HG02981 (cell line): Measurements from ENCODE around the gene HAO2.
"Not testable (repeated sequence)": the region's sequence is repeated elsewhere in the genome, so short reads cannot be mapped to it uniquely, and the experiment has no call there.

Experiments
- ATAC-seq: cut with Tn5 transposase; IDR thresholded peaks from one replicate; pipeline ENCODE4 v1.9.1; 2021; ENCODE audit warnings: mild to moderate bottlenecking, moderate library complexity; ENCODE audit not compliant: unreplicated experiment

Gene HAO2

DNA sequence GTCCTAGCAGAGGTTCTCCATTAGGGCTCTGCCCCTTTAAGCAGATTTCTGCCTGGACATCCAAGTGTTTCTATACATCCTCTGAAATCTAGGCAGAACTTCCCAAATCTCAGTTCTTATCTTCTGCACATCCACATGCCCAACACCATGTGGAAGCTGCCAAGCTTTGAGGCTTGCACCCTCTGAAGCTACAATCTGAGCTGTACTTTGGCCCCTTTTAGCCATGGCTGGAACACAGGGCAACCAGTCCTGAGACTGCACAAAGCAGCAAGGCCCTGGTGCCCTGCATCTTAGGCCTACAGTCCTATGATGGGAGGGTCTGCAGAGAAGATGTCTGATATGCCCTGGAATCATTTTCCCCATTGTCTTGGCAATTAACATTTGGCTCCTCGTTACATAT, 8.0 kb downstream of the HAO2 start:
- ATAC-seq, result no peak

DNA sequence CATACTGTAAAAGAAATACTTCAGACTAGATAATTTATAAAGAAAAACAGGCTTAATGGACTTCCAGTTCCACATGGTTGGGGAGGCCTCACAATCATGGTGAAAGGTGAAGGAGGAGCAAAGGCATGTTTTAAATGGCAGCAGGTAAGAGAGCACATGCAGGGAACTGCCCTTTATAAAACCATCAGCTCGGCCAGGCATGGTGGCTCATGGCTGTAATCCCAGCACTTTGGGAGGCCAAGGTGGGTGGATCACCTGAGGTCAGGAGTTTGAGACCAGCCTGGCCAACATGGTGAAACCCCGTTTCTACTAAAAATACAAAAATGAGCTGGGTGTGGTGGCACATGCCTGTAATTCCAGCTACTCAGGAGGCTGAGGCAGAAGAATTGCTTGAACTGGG, 9.0 kb downstream of the HAO2 start:
- ATAC-seq, result not testable (repeated sequence)

DNA sequence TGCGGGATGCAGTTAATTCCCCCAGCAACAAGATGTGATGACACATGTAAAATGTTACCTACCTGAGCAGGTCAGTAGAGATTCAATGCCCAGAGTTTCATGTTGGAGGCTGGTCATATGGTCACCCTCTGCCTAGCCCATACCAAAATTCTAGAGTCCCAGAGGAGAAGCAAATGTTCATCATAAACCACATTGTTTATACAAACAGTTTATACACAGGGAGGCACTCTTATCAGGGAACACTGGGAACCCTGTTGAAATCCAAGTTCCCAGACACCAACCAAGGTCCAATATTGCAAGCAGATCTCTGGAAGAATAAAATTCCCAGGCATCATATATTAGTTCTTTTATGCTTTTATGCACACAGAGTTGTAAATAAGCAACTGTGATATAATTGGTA, 10.5 kb downstream of the HAO2 start:
- ATAC-seq, result no peak

DNA sequence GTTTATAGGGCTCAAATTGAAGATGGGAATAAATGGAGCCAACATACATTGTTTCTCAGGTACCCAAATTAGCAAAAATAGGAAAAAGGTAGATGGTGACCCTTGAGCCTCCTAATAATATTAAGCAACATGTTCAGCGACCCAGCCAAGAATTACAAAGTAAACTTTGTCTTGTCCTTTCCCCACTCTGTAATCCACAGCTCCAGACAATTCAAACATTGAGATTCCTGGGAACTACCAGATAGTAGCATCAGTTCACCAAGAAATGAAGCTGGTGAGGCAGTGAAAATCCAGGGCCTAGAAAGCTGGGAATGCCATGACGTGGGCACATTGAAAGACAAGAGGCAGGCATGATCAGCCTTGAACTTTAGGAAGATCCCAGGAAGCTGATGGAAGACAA, 11.7 kb downstream of the HAO2 start:
- no peak for ATAC-seq

DNA sequence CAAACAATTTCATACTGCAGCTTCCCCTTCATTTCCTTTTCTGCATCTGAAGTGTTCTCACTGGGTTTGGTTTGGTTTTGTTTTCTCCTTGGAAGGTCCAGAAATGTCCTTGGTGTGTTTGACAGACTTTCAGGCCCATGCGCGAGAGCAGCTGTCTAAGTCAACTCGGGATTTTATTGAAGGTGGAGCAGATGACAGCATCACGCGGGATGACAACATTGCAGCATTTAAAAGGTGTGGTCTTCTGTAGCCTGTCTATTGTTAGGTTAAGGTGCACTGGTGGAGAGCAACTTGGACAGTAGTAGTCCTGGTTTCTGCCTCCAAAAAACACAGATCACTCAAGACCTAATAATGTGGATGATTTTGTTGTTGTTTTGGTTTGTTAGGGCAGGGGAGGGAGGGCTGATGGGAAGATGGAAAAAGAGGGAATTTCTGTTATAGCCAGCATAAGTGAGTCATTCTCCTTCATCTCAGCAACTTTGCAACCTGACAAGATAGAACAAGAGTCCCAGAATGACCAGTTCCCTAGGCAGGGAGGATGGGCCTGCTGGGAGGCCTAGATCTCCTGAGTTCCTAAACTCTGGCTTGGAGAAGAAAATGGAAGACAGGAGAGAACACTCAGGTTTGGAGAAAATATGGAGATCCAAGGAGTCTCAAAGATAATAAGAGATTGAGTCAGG, 12.5 kb downstream of the HAO2 start:
- ATAC-seq, result no peak

DNA sequence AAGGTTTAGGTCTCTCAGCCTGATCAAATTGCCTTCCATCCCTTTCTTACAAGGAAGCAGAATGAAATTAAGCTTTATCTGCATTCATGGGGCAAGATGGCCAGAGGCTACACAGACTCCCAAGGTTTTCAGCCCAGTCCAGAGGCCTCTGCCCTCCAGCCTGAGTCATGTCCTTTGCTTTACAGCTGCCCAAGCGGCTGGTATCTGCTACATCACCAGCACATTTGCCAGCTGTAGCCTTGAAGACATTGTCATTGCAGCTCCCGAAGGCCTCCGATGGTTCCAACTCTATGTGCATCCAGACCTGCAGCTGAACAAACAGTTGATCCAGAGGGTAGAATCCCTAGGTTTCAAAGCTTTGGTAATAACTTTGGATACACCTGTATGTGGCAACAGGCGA, 16.0 kb downstream of the HAO2 start:
- ATAC-seq, result no peak

DNA sequence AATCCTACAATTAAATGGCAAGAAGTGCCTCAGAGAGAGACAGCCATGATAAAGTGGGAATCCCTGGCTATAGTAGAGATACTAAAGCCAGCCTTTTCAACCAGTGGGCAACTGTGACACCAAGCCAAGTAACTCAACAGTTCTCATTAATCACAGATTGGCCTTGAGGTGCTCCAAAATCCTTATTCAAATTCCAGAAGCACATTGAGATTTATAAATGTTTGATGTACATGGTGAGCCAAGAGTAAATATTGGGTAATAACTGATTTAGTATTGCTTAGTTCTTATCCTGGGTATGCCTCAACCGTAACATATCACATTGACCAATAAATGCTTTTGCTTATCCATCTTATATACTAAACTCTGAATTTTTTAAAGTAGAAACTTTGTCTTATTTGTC, 17.1 kb downstream of the HAO2 start:
- ATAC-seq, result no peak

DNA sequence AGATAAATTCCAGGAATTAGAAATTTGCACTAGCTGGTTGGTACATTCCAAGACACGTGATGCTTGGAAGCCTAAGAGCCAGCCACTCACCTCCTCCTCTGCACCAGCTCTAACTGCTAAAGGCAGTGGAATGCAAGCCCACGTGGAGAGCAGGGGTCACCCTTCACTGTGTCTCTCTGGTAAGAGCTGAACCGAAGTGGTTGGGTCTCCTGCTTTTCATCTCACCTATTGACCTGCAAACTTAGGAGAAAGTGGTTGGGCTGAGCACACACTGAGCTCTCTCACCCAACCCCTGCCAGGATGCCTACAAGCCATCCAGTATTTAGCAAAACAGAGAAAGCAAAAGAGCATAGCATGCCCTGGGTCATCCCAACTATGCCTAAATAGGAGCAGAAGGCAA, 19.3 kb downstream of the HAO2 start:
- no peak for ATAC-seq

DNA sequence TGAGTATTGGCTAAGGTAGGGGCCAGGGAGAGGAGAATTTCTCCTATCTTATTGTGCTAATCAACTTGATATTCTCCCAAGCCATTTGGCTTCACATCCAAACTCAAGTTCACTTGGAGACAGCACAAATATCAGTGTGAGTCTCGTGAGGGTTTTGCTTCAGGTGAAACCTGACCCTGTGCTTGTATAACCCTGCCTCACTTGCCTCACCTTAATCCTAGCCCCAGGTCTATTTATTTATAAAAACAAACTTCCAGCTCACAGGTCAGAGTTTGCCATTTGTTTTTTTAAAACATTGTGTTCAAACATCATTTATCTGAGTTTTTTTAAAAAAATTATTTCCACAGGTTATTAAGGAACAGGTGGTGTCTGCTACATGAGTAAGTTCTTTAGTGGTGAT, 19.9 kb downstream of the HAO2 start:
- ATAC-seq, result no peak

DNA sequence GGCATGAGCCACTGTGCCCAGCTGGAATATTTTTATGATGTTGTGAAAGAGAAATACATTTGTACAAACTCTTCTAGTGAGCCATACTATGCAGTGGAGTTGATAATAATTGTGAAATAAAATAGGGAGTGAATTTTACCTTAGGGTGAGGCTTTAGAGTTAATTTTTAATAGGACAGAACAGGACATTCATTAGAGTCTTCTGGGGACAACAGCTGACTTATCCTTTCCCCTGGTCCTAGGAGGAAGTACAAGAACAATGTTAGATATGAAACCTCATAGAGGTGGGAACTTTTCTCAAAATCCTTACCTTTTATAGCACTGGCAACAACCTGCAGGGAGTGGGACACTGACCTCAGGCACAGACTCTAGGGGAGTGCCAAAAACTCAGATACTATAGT, 21.9 kb downstream of the HAO2 start:
- ATAC-seq, result no peak

DNA sequence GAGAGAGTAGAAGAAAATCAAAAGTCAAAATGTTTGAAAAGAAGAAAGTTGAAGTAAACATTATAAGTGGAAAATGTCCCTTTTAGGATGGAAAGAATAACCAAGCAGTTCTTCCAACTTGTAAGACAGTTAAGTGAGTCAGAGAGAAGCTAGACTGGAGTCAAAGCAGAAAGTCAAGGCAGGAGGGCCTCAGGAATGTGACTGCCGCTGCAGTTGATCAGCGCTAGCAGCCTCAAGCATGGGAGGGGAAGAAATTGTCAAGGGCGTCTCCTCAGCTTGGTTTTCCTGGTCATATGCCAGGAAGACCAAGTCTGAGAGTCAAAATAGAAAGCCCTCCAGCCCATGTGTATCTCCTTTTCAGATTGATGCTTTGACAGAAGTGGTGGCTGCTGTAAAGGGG, 23.2 kb downstream of the HAO2 start:
- ATAC-seq, result no peak

DNA sequence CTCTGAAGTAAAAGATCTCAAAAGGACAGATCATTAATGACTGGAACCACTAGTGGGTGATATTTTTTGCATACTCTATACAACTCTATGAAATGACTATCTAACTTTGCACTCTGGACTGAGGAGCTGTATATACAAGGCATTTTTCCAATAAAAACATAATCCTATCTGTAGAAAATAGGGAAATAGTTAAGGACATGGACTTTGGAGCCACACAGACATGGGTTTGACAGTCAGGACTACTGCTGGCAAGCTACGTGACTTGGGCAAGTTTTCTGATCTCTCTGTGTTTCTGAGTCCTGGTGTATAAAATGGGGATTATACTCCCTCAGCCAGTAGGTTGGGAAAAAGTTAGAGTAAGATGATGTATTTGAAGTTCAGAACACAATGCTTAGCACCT, 25.5 kb downstream of the HAO2 start:
- no peak for ATAC-seq

DNA sequence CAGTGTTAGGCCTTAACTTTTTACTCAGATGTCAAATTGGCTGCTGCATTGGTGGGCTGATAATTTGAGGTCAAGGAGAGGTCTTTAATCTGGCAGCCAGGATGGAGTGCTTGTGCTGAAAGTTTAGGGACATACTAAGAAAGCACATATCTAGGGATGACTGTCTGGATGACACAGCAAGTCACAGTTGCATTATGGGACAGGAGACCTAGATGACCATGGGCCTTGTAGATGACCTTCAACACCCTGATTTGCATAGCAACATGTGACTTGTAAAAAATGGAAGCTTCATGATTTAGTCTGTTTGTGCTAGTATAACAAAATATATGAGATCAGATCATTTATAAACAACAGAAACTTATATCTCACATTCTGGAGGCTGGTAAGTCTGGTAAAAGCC, 28.4 kb downstream of the HAO2 start:
- ATAC-seq, result no peak

DNA sequence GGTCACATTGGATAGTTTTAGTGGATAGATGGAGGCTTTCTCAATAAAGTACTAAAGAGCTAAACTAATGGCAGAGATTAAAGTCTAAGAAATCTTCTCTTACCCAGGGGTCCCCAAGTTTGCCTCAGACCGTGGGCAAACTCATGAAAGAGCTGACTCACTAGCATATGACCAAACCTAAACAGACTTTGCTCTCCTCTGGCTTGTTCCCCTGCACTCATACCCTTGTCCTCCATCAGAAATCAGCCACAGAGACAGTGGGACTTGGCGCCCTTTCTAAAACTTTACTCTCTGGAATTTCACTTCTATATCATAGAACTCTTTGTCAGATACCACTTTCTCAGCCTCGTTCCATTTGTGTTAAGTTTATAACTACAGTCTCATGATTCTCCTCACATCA, 29.4 kb downstream of the HAO2 start:
- no peak for ATAC-seq

DNA sequence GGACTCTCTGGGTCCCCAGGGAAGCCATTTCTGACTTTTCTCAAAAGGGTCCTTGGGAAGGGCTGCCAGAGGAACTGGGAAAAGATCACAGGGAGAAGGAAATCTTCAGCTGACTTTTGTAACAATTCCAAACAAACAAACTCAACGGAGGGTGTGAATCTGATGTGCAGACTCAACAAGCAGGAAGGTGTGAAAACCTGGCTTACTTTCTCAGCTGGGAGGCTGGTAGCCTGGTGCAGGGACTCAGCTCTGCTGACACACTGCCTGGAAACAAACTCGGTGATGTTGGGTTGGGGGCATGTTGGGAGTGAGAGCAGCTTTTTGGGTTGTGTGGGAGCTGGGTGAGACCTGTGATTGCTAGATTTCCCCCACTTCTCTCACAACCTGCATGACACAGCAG, 36.2 kb downstream of the HAO2 start:
- ATAC-seq, result no peak

DNA sequence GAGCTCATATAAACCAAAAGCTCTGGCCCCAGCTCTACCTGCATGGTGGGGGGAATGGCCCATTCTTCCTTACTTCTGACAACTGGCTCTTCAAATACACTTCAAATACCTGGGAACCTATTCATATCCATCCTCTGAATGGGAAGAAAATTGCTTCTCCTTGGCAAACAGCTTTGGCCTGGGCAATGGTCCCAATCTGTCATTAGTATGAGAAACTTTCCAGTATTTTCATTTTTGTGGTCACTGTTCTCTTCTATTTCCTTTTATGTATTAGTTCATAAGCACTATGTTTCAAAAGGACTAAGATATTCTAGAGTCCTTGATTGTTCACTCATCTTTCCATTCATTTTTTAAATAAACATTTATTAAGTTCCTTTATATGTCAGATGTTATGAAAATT, 41.1 kb downstream of the HAO2 start:
- ATAC-seq, result no peak

DNA sequence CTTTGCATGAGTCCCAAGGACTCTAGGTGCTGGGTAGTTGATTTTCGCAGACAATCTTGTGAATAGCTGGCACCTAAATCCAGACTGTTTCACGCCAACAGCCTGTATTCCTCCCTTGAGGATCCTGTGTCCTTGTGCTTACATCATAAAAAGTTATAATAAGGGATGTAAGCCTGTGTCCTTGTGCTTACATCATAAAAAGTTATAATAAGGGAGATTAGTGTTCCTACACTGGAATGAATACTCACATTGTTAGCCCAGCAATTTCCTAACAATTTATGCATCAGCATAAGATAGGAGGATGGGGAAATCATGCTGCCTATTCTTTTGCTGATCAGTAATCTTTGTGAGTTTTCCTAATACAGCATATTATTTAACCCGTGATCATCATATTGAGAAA, 42.4 kb downstream of the HAO2 start:
- no peak for ATAC-seq

DNA sequence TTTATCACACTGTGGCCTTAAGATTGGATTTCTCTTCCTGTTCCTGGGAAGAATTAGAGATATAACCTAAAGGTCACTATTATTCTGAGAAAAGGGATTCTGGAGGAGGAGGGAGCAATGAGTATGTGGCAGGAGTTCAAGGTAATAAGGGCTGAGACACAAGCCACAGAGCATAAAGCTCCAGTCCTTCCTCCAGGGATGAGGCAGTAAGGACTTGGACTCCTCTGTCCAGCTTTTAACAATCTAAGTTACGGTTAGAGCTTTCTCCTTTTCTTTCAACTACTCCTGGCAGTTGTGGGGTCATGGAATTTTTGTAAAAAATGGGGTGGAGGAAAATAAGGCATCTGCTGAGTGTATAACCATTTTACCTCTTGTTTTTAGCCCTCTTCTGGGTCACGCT, 46.4 kb downstream of the HAO2 start, which contains the start of gene HSD3B2:
Gene HSD3B2, plus strand, starts transcription at position 201 of the 400 bp plus-strand sequence. CDS start 270 bp downstream, outside the sequence.
- no peak for ATAC-seq

DNA sequence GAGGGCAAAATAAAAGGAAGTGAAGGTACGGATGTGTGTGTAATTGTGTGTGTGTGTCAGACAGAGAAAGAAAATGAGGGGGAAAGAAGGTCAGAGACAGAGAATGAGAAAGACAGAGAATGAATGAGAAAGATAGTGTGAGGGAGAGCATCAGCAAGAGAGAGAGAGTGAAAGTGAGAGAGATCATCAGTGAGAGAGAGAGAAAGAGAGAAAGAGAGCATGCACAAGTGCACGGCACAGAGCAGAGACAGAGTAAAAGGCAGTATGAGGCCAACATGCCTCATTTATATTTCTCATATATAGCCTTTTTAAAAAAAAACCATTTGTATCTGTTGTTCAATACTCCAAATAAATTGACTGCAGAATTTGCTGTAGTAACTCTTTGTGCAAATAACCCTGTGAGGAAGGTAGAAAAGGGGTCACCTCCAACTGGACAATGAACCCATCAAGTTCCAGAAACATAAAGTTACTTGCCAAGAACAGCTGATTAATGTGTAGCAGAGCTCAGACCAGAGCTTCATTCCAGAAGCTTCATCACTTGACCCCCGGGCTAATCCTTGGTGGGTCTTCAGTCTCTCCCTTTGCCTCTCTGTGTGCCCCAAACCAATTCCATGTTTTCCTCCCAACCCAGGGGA, 47.5 kb downstream of the HAO2 start:
- ATAC-seq, result no peak

DNA sequence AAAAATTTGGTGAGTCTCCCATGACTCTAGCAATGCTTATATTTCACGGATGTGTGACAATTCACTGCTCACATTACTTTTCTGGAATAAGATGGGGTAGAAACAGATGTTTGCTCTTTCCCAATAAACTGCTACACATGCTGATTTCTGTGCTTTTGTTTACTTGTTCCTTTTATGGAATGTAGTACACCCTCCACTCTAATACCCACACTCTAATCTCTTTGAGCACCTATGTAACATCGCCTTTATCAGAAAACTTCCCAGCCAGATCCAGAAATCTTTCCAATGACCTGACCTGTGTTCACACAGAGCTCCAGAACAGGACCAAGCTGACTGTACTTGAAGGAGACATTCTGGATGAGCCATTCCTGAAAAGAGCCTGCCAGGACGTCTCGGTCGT, 50.5 kb downstream of the HAO2 start:
- ATAC-seq, result no peak

DNA sequence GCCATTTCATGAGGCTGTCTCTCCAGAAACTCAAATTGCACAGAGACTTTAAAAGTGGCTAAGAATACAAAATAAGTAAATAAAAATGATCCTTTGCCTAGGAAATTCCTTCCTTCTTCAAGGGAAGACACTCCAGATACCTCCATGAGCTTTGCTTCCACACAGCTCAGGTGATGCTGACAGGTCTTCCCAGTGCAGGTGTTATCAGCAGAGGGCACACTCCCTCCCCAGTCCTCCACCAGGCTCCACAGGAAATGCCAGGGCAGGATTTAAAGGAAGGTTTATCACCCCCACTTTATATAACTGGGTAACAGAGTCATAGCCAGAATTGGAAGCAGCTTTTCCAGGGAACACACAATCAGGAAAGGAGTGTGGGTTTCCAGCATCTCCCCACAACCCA, 52.1 kb downstream of the HAO2 start:
- no peak for ATAC-seq

DNA sequence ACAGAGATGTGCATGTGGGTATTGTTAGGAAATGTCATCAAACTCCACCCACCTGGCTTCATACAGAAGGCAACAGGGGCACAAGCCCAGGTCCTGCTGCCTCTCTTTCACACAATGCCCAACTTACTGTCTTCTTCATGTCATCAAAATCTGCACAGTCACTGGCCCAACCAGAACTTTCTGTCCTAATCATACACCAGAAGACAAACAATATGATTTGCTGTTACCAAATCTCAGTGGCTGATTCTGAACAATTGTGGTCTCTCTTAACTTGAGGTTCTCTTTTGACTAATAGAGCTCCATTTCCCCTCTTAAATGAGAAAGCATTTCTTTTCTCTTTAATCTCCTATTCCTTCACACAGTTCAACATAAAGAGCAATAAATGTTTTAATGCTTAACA, 54.0 kb downstream of the HAO2 start:
- ATAC-seq, result no peak

DNA sequence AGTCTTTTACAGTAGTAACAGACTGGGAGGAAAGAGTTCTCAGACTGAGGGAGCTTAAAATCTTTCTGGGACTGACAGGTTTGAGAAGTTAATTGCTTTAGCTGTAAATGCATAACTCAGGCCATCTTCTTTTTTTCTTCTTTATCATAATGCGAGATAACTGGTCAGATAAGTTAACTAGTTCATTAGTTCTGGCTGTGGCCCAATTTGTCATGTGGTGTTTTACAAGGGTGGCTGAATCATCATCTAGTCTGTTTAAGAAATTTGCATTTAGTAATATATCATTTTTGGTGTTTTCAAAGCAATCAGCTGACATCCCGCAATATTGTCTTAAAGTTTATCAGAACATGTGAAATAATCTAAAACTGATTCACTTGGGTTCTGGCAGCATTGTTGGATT, 60.4 kb downstream of the HAO2 start:
- no peak for ATAC-seq
